ENCODE data around the gene RPL7A. TPM values are rescaled to one million over a fixed set of nuclear protein-coding genes. Genes with fewer than 3 reads are reported as not detected.
A peak's percentile ranks its signal among the peaks of the same experiment; 100 is the strongest.

The RPL7A gene
- total and polyA plus RNA-seq, 2 of the 13 experiments (the other 11 are each of a cell fraction or from before 2014, with no cell fraction given), result 2,401 to 2,938 TPM

DNA sequence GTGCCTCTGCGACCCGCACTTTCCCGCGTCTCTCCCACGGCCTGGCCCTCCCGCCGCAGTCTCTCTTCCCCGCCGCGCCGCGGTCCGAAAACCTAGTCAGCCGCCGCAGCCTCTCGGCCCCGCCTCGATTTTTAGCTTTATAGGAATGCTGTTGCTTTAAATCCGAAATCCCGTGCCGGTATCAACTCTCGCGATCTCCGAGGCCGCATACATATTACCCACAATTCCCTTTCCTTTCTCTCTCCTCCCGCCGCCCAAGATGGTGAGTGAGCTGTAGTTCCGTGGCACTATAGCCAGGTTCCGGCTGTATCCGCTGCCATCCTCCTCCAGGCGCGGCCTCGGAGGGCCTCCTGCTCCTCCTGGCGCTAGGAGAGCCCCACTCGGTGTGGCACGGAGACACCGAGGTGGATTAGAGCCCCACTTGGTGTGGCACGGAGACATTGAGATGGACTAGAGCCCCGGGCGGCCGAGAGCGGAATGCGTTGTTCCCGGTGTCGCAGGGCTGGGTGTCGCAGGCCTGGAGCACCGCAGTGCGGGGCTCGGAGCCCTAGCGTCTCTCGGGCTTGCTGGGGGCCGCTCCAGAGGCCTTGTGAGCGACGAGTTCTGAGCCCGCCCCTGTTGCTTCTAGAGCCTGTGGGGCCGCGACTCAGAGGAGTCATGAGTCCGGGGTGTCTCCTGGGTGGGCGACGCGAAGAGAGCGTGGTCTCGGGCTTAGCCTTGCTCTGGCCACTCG is at the start of gene RPL7A, which contains the start of gene MED22 (continued):
- TF ChIP-seq, protein P1, sequence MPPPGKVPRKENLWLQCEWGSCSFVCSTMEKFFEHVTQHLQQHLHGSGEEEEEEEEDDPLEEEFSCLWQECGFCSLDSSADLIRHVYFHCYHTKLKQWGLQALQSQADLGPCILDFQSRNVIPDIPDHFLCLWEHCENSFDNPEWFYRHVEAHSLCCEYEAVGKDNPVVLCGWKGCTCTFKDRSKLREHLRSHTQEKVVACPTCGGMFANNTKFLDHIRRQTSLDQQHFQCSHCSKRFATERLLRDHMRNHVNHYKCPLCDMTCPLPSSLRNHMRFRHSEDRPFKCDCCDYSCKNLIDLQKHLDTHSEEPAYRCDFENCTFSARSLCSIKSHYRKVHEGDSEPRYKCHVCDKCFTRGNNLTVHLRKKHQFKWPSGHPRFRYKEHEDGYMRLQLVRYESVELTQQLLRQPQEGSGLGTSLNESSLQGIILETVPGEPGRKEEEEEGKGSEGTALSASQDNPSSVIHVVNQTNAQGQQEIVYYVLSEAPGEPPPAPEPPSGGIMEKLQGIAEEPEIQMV (CRISPR knock-in tag; IDR thresholded peaks at IDR 0.05; ENCODE audit: low read depth), result 0 out of 2 replicates have a peak, but pooled peaks have one; percentile 31
- TF ChIP-seq, protein P2, sequence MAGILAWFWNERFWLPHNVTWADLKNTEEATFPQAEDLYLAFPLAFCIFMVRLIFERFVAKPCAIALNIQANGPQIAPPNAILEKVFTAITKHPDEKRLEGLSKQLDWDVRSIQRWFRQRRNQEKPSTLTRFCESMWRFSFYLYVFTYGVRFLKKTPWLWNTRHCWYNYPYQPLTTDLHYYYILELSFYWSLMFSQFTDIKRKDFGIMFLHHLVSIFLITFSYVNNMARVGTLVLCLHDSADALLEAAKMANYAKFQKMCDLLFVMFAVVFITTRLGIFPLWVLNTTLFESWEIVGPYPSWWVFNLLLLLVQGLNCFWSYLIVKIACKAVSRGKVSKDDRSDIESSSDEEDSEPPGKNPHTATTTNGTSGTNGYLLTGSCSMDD (CRISPR knock-in tag; IDR thresholded peaks at IDR 0.05), result no peak
- TF ChIP-seq NR2C2 (CRISPR knock-in tag; IDR thresholded peaks at IDR 0.05; ENCODE audit: borderline replicate concordance) (peak; percentile 69), ZNF777 (CRISPR knock-in tag; IDR thresholded peaks at IDR 0.05) (peak; percentile 67; the same call in 1 of the 2 replicates), KDM4B (CRISPR knock-in tag; IDR thresholded peaks at IDR 0.05) (peak; percentile 57; the same call in 1 of the 2 replicates), ZNF331 (CRISPR knock-in tag; IDR thresholded peaks at IDR 0.05) (peak; percentile 67; the same call in 1 of the 2 replicates), ATAD3A (CRISPR knock-in tag; IDR thresholded peaks at IDR 0.05) (no peak), ZNF207 (IDR thresholded peaks at IDR 0.05; ENCODE audit: borderline replicate concordance) (no peak), HES4 (CRISPR knock-in tag; IDR thresholded peaks at IDR 0.05; ENCODE audit: borderline replicate concordance) (no peak; the same call in 1 of the 2 replicates), PPARG (CRISPR knock-in tag; conservative IDR thresholded peaks at IDR 0.05) (0 out of 2 replicates have a peak, but pooled peaks have one; percentile 43), ZNF17 (CRISPR knock-in tag; IDR thresholded peaks at IDR 0.05) (no peak), ZNF782 (CRISPR knock-in tag; IDR thresholded peaks at IDR 0.05; ENCODE audit: borderline replicate concordance) (0 out of 2 replicates have a peak, but pooled peaks have one; percentile 65), NFYB (CRISPR knock-in tag; IDR thresholded peaks at IDR 0.05) (no peak), MAFK (conservative IDR thresholded peaks at IDR 0.05 in 1 of 2, IDR thresholded peaks at IDR 0.05 in 1 of 2; ENCODE audit: low read length in 2 of 2) (no peak), SP140L (CRISPR knock-in tag; IDR thresholded peaks at IDR 0.05; ENCODE audit: borderline replicate concordance) (no peak)
- TF ChIP-seq, protein P3, sequence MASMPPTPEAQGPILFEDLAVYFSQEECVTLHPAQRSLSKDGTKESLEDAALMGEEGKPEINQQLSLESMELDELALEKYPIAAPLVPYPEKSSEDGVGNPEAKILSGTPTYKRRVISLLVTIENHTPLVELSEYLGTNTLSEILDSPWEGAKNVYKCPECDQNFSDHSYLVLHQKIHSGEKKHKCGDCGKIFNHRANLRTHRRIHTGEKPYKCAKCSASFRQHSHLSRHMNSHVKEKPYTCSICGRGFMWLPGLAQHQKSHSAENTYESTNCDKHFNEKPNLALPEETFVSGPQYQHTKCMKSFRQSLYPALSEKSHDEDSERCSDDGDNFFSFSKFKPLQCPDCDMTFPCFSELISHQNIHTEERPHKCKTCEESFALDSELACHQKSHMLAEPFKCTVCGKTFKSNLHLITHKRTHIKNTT (CRISPR knock-in tag; IDR thresholded peaks at IDR 0.05), result no peak
- TF ChIP-seq, protein P4, sequence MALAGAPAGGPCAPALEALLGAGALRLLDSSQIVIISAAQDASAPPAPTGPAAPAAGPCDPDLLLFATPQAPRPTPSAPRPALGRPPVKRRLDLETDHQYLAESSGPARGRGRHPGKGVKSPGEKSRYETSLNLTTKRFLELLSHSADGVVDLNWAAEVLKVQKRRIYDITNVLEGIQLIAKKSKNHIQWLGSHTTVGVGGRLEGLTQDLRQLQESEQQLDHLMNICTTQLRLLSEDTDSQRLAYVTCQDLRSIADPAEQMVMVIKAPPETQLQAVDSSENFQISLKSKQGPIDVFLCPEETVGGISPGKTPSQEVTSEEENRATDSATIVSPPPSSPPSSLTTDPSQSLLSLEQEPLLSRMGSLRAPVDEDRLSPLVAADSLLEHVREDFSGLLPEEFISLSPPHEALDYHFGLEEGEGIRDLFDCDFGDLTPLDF (CRISPR knock-in tag; IDR thresholded peaks at IDR 0.05), result no peak; the same call in 1 of the 2 replicates
- TF ChIP-seq, protein P5, sequence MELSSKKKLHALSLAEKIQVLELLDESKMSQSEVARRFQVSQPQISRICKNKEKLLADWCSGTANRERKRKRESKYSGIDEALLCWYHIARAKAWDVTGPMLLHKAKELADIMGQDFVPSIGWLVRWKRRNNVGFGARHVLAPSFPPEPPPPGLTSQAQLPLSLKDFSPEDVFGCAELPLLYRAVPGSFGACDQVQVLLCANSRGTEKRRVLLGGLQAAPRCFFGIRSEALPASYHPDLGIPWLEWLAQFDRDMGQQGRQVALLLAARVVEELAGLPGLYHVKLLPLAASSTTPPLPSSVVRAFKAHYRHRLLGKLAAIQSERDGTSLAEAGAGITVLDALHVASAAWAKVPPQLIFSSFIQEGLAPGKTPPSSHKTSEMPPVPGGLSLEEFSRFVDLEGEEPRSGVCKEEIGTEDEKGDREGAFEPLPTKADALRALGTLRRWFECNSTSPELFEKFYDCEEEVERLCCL (CRISPR knock-in tag; IDR thresholded peaks at IDR 0.05; ENCODE audit: borderline replicate concordance), result no peak
- TF ChIP-seq, protein P6, sequence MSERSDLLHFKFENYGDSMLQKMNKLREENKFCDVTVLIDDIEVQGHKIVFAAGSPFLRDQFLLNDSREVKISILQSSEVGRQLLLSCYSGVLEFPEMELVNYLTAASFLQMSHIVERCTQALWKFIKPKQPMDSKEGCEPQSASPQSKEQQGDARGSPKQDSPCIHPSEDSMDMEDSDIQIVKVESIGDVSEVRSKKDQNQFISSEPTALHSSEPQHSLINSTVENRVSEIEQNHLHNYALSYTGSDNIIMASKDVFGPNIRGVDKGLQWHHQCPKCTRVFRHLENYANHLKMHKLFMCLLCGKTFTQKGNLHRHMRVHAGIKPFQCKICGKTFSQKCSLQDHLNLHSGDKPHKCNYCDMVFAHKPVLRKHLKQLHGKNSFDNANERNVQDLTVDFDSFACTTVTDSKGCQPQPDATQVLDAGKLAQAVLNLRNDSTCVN (CRISPR knock-in tag; IDR thresholded peaks at IDR 0.05; ENCODE audit: borderline replicate concordance), result peak; percentile 83; the same call in 1 of the 2 replicates

All from HepG2 (cell line).